Neural progenitor cell (in vitro differentiated cells): ENCODE data around the gene CNTROB. TPM values are rescaled to one million over a fixed set of nuclear protein-coding genes. Genes with fewer than 3 reads are reported as not detected.

Experiments
- DNase-seq: peaks from one replicate; pipeline ENCODE4 v3.0.0-alpha.2; 2016; ENCODE audit warnings: low spot score
- H2AFZ ChIP-seq: fragments of 200-600 bp; sonication (generic); replicated peaks from 2 replicates; pipeline ENCODE4 v1.6.1; 2016; ENCODE audit warnings: antibody characterized with exemption
- H3F3A ChIP-seq: fragments of 200-600 bp; sonication (generic); 2 replicates; pipeline ENCODE4 v1.6.1; 2016; ENCODE audit warnings: antibody characterized with exemption, low read depth
- H3K27ac ChIP-seq: fragments of 200-600 bp; sonication (generic); 2 replicates; pipeline ENCODE4 v1.5.1; 2016; ENCODE audit warnings: mild to moderate bottlenecking
- H3K27me3 ChIP-seq: fragments of 200-600 bp; sonication (generic); 2 replicates; pipeline ENCODE4 v1.6.1; 2016; ENCODE audit warnings: mild to moderate bottlenecking, moderate library complexity
- H3K36me3 ChIP-seq: fragments of 200-600 bp; sonication (generic); 2 replicates; pipeline ENCODE4 v1.5.1; 2016
- H3K4me1 ChIP-seq: fragments of 200-600 bp; sonication (generic); 2 replicates; pipeline ENCODE4 v1.6.1; 2016; ENCODE audit warnings: mixed run types
- H3K4me2 ChIP-seq: fragments of 200-600 bp; sonication (generic); 2 replicates; pipeline ENCODE4 v1.6.1; 2016
- H3K4me3 ChIP-seq: fragments of 200-600 bp; sonication (generic); 2 replicates; pipeline ENCODE4 v1.5.1; 2016
- H3K79me2 ChIP-seq: fragments of 200-600 bp; sonication (generic); 2 replicates; pipeline ENCODE4 v1.6.1; 2016; ENCODE audit warnings: low read depth
- H3K9ac ChIP-seq: fragments of 200-600 bp; sonication (generic); 2 replicates; pipeline ENCODE4 v1.6.1; 2016
- H3K9me3 ChIP-seq: fragments of 200-600 bp; sonication (generic); 2 replicates; pipeline ENCODE4 v1.5.1; 2016; ENCODE audit warnings: low read depth
- H4K20me1 ChIP-seq: fragments of 200-600 bp; sonication (generic); 2 replicates; pipeline ENCODE4 v1.6.1; 2016; ENCODE audit warnings: low read depth
- H3K27ac Mint-ChIP-seq: 3 replicates; pipeline ENCODE4 v1.8.0; 2021; ENCODE audit warnings: mixed read lengths
- H3K27me3 Mint-ChIP-seq: 2 replicates; pipeline ENCODE4 v1.8.0; 2022; ENCODE audit warnings: low read depth, mild to moderate bottlenecking, inconsistent platforms, moderate library complexity, mixed read lengths; ENCODE audit not compliant: insufficient read depth
- H3K36me3 Mint-ChIP-seq: 3 replicates; pipeline ENCODE4 v1.8.0; 2021; ENCODE audit warnings: mixed read lengths
- H3K4me1 Mint-ChIP-seq: 3 replicates; pipeline ENCODE4 v1.8.0; 2021; ENCODE audit warnings: mixed read lengths
- H3K4me3 Mint-ChIP-seq: 3 replicates; pipeline ENCODE4 v1.8.0; 2021; ENCODE audit warnings: mild to moderate bottlenecking, moderate library complexity, mixed read lengths
- H3K9me3 Mint-ChIP-seq: 3 replicates; pipeline ENCODE4 v1.8.0; 2020; ENCODE audit warnings: mixed read lengths
- EZH2 ChIP-seq: fragments of 200-600 bp; sonication (generic); IDR thresholded peaks from 2 replicates; pipeline ENCODE4 v1.6.1; 2017; ENCODE audit warnings: antibody characterized with exemption, mild to moderate bottlenecking, moderate library complexity
- EZH2phosphoT487 ChIP-seq: fragments of 200-600 bp; sonication (generic); IDR thresholded peaks from 2 replicates; pipeline ENCODE4 v1.6.1; 2017; ENCODE audit warnings: antibody characterized with exemption
- total RNA-seq: library from RNA; depleted of rRNA; stranded (reverse); fragments of >200 nt; gene quantifications from 2 replicates; pipeline ENCODE4 v1.2.3, GENCODE V29; 2015; ENCODE audit warnings: low replicate concordance
- TF ChIP-seq, protein P1 (sequence below): fragments of 200-600 bp; sonication (generic); IDR thresholded peaks from 2 replicates; pipeline ENCODE4 v1.5.1; 2017; ENCODE audit warnings: antibody characterized with exemption, mild to moderate bottlenecking

CNTROB gene
- total RNA-seq, 1 donor from 2014 or later, result 21.2 TPM

DNA sequence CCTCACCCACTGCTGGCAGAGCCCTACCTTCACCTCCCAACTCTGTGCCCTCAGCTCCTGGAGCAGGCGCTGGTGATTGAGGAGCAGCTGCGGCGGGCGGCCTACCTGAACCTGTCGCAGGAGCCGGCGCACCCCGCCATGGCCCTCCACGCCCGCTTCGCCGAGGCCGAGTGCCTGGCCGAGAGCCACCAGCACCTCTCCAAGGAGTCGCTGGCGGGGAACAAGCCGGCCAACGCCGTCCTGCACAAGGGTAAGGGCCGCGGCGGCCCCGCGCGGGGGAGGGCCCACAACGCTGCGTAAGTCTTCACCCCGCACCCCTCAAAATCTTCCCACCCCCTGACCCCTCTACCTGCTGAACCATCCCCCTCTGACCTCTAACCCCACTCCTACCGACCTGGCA lies 22.9 kb upstream of the CNTROB start:
- no peak overlapping the region for H3K4me3 ChIP-seq
- no peaks in the 10 kb centered on the region for H4K20me1 ChIP-seq
- no peak for TF ChIP-seq EZH2phosphoT487
- TF ChIP-seq EZH2, result no peak
- TF ChIP-seq, protein P1, sequence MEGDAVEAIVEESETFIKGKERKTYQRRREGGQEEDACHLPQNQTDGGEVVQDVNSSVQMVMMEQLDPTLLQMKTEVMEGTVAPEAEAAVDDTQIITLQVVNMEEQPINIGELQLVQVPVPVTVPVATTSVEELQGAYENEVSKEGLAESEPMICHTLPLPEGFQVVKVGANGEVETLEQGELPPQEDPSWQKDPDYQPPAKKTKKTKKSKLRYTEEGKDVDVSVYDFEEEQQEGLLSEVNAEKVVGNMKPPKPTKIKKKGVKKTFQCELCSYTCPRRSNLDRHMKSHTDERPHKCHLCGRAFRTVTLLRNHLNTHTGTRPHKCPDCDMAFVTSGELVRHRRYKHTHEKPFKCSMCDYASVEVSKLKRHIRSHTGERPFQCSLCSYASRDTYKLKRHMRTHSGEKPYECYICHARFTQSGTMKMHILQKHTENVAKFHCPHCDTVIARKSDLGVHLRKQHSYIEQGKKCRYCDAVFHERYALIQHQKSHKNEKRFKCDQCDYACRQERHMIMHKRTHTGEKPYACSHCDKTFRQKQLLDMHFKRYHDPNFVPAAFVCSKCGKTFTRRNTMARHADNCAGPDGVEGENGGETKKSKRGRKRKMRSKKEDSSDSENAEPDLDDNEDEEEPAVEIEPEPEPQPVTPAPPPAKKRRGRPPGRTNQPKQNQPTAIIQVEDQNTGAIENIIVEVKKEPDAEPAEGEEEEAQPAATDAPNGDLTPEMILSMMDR, result no peak
- H3K4me1 Mint-ChIP-seq, result peaks cover 5% of the 10 kb centered on the region
- no peak overlapping the region for H3K27ac ChIP-seq
- no peaks in the 10 kb centered on the region for H3K79me2 ChIP-seq
- H3K4me3 Mint-ChIP-seq, result no peak overlapping the region
- no peak for DNase-seq
- H3K9me3 Mint-ChIP-seq, result no peaks in the 10 kb centered on the region
- no peaks in the 10 kb centered on the region for H3K27me3 Mint-ChIP-seq
- peaks cover 3% of the 10 kb centered on the region for H3F3A ChIP-seq
- peaks cover 3% of the 10 kb centered on the region for H3K4me1 ChIP-seq
- H3K27me3 ChIP-seq, result peaks cover 2% of the 10 kb centered on the region
- no peaks in the 10 kb centered on the region for H3K36me3 ChIP-seq
- no peak overlapping the region for H2AFZ ChIP-seq
- no peak overlapping the region for H3K4me2 ChIP-seq
- H3K9me3 ChIP-seq, result no peaks in the 10 kb centered on the region
- no peak overlapping the region for H3K27ac Mint-ChIP-seq
- H3K36me3 Mint-ChIP-seq, result peaks cover 19% of the 10 kb centered on the region
- H3K9ac ChIP-seq, result no peak overlapping the region

DNA sequence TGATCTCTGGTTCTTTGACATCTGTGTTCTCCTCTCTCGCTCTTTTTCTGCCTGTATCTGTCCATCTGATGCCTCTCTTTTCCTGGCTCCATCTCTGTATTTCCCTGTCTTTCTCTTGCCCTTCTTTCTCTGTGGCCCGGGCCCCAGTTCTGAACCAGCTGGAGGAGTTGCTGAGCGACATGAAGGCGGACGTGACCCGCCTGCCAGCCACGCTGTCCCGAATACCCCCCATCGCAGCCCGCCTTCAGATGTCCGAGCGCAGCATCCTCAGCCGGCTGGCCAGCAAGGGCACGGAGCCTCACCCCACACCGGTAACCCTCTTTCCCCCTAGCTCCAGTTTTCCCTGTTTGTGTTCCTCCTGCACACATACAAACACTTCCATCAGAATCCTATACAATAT lies 21.7 kb upstream of the CNTROB start:
- Histone ChIP-seq H4K20me1 (peaks cover 2% of the 10 kb centered on the region), H3K27me3 (peaks cover 14% of the 10 kb centered on the region), H3K4me1 (peaks cover 2% of the 10 kb centered on the region), H2AFZ (no peak overlapping the region), H3K36me3 (no peaks in the 10 kb centered on the region), H3K9me3 (no peaks in the 10 kb centered on the region), H3K4me3 (no peak overlapping the region), H3K4me2 (no peak overlapping the region), H3K9ac (no peak overlapping the region), H3F3A (peaks cover 10% of the 10 kb centered on the region), H3K79me2 (no peaks in the 10 kb centered on the region), H3K27ac (no peak overlapping the region)
- Mint-ChIP-seq H3K36me3 (peaks cover 12% of the 10 kb centered on the region), H3K9me3 (no peaks in the 10 kb centered on the region), H3K4me1 (peaks cover 12% of the 10 kb centered on the region), H3K27ac (no peak overlapping the region), H3K27me3 (peaks cover 3% of the 10 kb centered on the region), H3K4me3 (no peak overlapping the region)
- TF ChIP-seq, protein P1, result no peak
- TF ChIP-seq EZH2, result no peak
- no peak for TF ChIP-seq EZH2phosphoT487
- DNase-seq, result no peak

DNA sequence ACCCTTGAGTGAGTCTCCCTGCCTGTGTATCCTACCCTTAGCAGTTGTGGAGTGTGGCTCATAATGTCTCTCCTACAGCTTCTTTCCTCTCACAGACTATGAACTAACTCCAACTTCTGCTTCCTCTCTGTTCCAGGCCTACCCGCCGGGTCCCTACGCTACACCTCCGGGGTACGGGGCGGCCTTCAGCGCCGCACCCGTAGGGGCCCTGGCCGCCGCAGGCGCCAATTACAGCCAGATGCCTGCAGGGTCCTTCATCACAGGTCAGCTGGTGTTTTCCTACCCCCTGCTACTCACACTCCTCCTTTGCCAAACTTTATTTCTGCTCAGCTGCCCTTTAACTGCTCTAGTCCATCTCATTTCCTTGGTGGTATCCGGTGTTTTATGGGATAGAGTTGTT lies 21.3 kb upstream of the CNTROB start:
- Mint-ChIP-seq H3K27ac (no peak overlapping the region), H3K36me3 (peaks cover 12% of the 10 kb centered on the region), H3K9me3 (no peaks in the 10 kb centered on the region), H3K4me1 (peaks cover 14% of the 10 kb centered on the region), H3K4me3 (no peak overlapping the region), H3K27me3 (peaks cover 5% of the 10 kb centered on the region)
- no peaks in the 10 kb centered on the region for H3K79me2 ChIP-seq
- H2AFZ ChIP-seq, result no peak overlapping the region
- H3K4me2 ChIP-seq, result no peak overlapping the region
- no peaks in the 10 kb centered on the region for H3K9me3 ChIP-seq
- H3K27me3 ChIP-seq, result peaks cover 15% of the 10 kb centered on the region
- no peak overlapping the region for H3K9ac ChIP-seq
- H3F3A ChIP-seq, result peaks cover 15% of the 10 kb centered on the region
- no peak for DNase-seq
- H3K27ac ChIP-seq, result no peak overlapping the region
- no peak for TF ChIP-seq EZH2
- TF ChIP-seq EZH2phosphoT487, result no peak
- H3K36me3 ChIP-seq, result no peaks in the 10 kb centered on the region
- no peak overlapping the region for H3K4me3 ChIP-seq
- peaks cover 3% of the 10 kb centered on the region for H4K20me1 ChIP-seq
- peaks cover 4% of the 10 kb centered on the region for H3K4me1 ChIP-seq

DNA sequence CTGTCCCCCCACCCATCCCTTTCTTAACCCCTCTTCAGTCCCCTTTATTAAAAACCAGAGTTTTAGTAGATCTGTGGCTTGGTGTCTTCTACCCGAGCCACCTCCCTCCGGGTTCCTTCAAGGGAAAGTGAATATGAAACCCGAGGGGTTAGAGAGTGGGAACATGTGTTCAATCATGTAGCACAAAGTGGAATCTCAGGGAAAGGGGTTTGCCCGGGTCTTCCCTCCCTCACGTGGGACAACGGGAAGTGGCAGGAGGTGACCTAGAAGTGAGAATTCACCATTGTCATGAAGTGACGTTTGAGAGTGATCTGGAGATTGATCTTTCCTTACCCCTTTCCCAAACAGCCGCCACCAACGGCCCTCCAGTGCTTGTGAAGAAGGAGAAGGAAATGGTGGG lies 20.9 kb upstream of the CNTROB start:
- Histone ChIP-seq H3K4me3 (no peak overlapping the region), H3K9me3 (no peaks in the 10 kb centered on the region), H3K27me3 (peaks cover 16% of the 10 kb centered on the region), H3K4me1 (peaks cover 4% of the 10 kb centered on the region), H2AFZ (no peak overlapping the region), H3K9ac (no peak overlapping the region), H3F3A (peaks cover 17% of the 10 kb centered on the region), H3K27ac (no peak overlapping the region), H3K36me3 (no peaks in the 10 kb centered on the region), H3K4me2 (no peak overlapping the region), H3K79me2 (no peaks in the 10 kb centered on the region), H4K20me1 (peaks cover 3% of the 10 kb centered on the region)
- H3K4me3 Mint-ChIP-seq, result no peak overlapping the region
- H3K9me3 Mint-ChIP-seq, result no peaks in the 10 kb centered on the region
- peaks cover 12% of the 10 kb centered on the region for H3K36me3 Mint-ChIP-seq
- H3K27ac Mint-ChIP-seq, result no peak overlapping the region
- H3K4me1 Mint-ChIP-seq, result peaks cover 14% of the 10 kb centered on the region
- no peak for DNase-seq
- TF ChIP-seq, protein P1, result no peak
- no peak for TF ChIP-seq EZH2
- TF ChIP-seq EZH2phosphoT487, result no peak
- peaks cover 5% of the 10 kb centered on the region for H3K27me3 Mint-ChIP-seq
